HG03432 (cell line): ENCODE results near the gene PIM3.
"Not testable (repeated sequence)": the region's sequence is repeated elsewhere in the genome, so short reads cannot be mapped to it uniquely, and the experiment has no call there.

Experiments used
- ATAC-seq: cut with Tn5 transposase; IDR thresholded peaks from one replicate; pipeline ENCODE4 v1.9.1; 2021; ENCODE audit warnings: mild to moderate bottlenecking, moderate library complexity; ENCODE audit not compliant: unreplicated experiment

Gene PIM3

DNA sequence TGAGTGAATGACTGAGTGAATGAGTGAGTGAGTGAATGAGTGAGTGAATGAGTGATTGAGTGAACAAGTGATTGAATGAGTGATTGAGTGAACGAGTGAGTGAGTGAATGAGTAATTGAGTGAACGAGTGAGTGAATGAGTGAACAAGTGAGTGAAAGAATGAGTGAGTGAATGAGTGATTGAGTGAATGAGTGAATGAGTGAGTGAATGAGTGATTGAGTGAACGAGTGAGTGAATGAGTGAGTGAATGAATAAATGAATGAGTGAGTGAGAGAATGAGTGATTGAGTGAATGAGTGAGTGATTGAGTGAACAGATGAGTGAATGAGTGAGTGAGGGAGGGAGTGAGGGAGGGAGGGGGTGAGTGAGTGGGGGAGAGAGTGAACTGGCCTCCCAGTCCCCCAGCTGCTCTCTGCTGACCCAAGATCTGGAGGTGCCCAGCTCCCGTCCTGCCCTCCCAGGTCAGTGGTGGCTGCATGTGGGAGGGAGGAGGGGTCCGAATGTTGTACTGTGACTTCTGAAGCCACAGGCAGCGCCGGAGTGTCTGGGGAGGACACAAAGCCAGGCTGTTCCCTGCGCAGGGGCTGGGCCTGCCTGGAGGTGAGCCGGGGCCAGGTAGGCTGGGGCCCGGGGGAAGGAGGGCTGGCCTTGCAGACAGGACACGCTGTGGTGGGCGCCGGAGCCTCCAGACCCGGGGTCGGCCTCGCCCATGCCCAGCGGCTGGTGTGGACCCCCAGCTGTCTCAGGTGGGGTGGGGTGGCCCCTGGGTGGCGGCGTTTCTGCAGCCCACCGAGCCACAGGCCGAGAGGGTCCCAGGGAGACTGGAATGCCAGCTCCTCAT is 17.8 kb upstream of the PIM3 start:
- no peak for ATAC-seq

DNA sequence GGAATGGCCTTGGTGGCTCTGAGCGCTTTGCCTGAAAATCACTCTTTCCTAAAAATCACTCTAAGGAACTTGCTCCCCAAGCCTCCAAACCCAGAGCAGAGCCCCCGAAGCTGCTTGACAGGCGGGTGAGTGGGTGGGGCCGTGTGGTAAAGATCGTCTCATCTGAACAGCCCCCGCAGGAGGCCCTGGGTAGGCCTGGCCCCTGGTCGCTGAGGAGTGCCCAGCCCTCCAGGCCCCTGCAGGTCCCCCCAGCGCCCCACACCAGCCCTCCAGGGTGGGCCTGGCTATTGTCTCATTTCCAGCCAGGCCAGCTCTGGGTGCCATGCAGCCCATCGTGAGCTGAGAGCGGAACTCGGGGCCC is 17.2 kb upstream of the PIM3 start:
- no peak for ATAC-seq

DNA sequence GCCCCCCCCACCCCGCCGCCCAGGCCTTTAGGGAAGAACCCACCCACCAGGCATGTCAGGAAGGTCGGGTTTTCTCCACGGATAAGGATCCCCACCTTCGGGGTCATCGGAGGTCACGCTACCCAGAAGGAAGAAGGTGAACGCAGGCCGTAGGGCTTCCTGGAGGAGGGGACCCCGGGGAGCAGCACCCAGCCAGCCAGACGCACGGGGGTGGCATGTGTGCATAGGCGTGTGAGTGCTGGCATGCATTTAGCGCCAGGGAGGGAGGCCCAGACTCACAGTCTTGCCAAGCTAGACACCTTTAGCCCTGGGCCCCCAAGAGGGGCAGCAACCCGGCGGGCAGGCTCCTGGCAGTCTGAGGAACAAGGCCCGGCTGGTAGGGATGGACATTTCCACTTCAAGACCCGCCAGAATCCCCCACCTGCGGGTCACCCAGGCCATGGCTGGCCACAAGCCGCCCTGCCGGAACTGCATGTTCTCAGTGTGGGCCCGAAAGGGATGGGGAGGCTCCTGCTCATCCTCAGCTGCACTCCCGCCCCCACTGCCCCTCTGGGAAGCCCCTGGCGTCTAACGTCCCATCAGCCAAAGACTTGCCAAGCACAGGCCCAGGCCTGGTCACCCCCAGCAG is 16.7 kb upstream of the PIM3 start:
- no peak for ATAC-seq

DNA sequence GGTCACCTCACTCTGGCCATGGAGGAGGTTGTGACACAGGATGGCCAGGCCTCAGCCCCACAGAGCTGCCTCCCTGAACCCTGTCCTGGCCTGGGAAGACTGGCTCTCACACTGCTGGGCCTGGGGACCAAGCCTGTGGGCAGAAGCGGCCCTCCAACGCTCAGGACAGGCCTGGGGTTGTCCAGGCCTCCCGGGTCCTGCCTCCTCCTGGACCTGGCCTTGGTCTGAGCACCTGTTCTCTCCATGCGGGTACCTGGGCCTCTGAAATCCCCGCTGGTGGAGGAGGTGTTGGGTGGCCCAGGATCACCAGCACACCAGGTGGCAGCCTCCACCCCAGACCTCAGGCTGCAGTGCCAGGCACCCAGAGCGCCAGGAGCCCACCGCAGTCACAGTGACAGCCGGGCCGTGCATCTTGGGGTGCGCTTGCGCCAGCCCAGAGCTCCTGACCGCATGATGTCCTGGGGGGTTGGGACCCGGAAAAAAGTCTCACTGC is 16.1 kb upstream of the PIM3 start:
- ATAC-seq, result no peak

DNA sequence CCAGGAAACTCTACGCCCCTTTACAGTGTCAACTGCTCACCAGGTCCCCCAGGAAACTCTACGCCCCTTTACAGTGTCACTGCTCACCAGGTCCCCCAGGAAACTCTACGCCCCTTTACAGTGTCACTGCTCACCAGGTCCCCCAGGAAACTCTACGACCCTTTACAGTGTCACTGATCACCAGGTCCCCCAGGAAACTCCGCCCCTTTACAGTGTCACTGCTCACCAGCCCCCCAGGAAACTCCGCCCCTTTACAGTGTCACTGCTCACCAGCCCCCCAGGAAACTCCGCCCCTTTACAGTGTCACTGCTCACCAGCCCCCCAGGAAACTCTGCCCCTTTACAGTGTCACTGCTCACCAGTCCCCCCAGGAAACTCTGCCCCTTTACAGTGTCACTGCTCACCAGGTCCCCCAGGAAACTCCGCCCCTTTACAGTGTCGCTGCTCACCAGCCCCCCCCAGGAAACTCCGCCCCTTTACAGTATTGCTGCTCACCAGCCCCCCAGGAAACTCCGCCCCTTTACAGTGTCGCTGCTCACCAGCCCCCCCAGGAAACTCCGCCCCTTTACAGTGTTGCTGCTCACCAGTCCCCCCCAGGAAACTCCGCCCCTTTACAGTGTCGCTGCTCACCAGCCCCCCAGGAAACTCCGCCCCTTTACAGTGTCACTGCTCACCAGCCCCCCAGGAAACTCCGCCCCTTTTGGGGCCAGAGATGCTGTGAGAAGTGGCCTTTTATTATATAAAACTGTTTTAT is 15.4 kb upstream of the PIM3 start:
- ATAC-seq, result not testable (repeated sequence)

DNA sequence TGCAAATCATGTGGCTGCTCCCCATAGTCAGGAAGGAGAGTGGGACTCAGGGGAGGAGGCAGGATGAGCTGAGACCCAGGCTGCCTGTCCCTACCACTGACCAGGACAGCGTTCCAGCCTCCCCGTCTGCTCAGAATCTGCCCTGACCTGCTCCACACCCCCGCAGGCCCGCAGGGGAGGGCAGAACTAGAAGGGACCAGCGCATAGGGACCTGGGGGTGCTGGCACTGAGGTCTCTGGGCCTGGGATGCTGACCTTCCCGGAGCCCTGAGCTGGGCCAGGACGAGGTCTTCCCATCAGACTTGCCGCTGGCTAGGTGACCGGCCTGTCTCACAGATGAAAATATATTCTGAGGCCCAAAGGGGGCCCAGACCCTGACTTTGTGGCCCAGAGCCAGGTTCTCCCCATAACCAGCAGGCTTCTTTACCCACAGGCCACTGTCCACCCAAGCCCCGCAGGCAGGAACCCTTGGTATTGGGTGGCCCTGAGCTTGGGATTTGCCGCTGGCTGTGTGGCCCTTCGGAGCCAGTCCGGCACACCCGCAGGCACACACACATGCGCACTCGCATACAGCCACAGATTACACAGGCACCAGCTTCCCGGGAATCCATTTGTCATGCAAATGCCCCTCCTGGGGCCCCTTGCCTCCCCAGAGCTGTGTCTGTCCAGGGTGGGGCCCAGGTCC is 13.8 kb upstream of the PIM3 start:
- no peak for ATAC-seq

DNA sequence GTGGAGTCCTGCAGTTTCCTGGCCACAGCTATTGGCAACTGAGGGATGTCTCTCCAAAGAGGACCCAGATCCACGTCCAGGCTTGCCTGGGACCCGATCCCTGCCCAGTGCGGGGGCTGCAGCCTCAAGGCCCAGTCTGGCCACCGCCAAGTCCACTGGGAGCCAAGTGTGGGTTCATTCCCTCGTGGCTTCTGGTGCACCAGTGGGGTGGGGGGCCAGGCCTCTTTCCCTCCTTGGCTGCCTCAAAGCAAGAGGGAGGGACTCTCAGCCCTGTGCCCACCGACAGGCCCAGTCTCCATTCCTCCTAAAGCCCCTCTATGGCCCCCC is 13.3 kb upstream of the PIM3 start:
- ATAC-seq, result no peak

DNA sequence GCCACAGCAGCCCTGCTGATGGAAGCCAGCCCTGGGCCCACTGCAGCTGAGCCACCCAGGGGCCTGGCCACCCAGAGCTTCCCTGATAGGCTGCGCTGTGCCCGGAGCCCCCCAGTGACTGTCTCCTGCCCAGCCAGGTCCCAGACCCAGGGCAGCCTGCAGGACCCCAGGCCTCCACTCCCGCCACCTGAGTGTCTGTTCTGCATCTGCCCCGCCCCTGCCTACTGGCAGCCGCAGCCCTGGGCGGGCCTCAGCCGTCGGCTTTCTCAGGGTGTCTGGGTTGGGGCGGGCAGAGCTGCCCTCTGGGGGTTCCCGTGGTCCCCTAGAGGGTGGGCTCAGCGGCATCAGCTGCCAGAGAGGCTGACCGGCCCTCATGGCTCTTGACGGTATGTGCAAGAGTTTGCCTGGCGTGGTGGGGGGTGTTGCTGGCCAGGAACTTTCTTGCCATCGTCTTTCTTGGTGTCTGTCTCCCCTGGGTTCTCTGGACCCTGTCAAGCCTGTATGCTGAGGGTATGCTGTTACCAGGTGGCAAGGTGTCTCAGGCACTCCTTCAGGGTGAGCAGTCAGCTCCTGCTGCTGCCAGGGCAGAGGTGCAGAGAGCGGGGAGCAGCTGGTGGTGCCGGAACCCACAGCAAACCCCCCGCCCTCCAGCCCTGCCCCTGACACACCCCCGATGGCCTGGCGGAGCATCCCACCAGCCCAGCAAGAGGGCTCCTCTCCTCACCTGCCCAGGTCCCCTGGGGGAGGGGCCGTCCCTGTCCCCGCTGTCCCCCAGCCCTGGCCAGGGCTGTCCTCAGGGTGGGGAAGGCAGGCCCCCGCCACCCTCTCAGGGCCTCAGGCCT is 12.2 kb upstream of the PIM3 start:
- no peak for ATAC-seq

DNA sequence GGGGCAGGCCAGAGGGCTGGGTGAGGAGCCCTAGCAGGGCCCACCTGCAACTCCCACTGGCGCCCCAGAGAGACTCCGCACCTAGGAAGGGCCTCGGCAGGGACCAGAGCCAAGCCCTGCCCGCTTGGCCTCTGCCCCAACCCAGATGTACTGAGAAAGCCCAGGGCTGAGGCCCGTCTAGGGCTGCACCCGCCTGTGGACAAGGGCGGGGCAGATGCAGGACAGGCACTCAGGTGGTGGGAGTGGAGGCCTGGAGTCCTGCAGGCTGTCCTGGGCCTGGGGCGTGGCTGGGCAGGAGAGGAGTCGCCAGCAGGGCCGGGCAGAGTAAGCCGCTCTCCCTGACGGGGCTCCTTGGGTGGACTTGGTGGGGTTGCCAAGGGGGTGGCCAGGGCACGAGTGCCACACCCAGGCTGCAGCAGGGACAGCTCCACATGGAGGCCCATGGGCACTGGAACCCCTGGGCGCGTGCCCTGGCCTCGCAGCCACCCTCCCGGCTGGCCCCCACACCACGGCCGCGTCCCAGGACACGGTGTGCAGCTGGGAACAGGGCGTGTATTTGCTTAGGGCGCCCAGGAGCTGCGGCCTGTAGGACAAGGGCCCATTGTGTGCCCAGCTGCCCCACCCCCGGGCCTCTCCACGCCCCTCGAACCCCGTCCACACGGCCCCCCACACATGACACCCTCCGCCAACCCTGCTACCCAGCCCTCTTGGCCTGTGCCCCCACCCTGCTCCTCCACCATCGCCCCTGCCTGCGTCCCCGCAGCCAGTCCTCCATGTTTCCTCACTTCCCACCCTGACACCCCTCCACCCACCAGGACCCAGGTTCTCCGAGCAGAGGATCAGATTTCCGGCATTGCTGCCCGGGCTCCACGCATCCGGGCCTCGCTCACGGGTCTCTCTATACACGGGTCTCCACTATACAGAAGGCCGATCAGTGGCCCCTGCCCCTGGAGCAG is 11.3 kb upstream of the PIM3 start:
- ATAC-seq, result no peak

DNA sequence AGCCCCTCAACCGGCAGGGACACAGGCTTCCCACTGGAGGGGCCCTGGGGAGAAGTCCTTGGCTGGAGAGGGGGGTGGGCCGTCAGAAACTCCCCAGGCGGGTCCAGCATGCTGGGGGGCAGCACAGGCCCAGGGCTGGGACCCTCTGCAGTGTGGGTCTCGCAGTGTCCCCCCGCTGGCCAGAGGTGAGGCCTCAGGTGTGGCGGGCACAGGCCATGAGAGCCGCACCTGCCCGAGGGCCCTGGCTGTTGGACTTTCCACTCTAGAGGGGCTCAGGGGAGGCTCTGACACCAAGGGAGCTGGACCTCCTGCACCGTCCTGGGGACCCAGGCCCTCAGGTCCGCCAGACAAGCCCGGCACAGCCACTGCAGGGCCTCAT is 10.7 kb upstream of the PIM3 start:
- ATAC-seq, result no peak

DNA sequence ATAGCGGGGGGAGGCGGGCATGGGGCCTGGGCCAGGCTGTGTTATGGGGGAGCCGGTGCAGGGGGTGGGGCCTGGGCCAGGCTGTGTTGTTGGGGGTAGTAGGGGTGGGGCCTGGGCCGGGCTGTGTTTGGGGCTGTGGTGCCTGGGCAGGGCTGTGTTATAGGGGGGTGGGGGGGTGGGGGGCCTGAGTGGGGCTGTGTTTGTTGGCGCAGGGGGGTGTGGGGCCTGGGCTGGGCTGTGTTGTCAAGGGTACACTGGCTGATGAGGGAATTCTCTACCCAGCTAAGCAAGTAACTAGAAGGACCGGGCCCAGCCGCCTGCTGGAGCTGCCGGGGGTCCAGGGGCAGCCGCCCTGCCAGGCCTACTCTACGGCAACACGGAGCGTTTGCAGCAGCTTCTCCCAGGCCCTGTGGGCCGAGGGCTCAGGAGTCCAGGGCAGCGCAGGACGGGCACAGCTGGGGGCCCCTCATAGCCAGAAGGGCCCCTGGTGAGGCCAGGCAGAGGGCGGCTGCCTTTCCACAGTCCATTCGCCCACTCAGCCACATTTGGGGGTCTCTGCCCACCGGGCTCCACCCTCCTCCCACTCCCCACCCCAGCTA is 10.1 kb upstream of the PIM3 start:
- ATAC-seq, result no peak

DNA sequence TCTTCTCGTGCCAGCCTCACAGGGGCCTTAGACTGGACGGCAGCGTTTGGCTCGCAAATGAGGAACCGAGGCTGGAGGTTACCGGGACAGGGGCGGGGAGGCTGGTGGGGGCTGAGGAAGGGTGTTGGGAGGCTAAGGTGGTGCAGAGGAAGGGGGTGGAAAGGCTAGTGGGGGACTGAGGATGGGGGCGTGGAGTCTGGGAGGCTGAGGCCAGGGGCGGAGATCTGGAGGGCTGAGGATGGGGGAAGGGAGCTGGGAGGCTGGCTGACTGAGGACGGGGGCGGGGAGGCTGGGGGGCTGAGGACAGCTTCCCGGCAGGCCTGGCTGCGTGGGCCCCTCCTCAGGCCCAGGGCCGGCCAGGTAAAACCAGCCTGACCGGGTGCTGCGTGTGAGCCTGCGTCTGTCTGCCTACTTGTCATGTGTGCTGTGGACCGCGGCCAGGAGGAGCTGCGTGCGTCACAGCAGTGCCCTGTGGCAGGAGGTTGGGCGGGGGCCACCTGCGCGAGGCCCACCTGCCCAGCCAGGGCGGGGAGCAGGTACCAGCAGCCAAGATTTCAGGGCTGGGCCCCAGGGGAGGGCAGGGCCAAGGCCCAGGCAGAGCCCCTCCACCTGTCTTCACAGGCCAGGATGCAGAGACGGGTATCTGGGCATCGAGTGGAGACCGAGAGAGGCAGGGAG is 9.4 kb upstream of the PIM3 start:
- no peak for ATAC-seq

DNA sequence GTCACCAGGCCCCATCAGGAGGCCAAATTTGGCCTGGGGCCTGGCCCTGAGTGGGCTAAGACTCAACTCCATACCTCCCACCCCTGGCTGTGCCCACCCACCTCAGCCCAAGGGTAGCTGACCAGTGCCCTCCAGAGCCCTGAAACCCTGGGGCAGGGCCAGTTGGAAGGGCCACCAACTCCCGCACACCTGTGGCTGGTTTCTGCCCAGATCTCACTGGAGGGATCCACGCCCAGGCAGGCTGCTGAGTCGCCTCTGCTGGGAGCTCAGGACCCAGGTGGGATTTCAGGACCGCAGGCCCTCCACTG is 8.9 kb upstream of the PIM3 start:
- ATAC-seq, result no peak

DNA sequence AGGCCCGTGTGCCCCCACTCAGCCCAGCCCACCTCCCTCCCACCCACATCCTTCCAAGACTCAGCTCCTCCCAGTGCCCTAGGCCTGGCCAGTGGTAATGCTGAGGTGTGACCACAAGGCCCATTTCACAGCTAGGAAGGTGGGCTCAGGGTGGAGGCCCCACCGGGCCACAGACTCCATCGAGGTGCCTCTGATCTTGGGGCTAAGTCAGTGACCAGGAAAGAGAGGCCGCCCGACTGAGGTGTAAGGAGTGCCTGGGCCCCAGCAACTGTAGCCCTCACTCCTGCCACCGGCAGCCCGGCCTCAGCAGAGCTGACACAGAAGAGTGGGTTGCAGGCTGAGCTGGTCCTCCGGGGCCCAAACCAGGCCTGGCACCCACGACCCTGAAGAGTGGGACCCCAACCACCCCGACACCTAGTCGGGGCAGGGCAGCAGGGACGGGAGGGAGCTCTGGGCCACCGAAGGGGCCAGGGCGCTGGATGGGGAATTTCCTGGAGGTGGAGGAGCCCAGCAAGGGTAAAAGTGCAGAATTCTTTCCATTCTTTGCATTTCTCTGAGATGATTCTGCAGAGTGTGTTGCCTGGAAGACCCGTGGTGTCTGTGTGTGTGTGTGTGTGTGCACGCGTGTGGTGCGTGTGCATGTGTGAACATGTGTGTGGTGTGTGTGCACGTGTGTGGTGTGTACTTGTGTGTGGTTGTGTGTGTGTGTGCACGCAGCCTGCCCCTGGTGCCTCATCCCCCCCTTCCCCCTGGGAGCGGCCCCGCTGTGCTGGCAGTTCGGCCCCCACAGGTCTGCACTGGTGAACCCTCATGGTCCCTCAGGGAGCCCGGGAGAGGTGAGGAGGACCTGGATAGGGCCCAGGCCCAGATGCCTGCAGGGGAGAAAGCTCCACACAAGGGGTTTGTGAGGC is 8.3 kb upstream of the PIM3 start:
- ATAC-seq, result no peak

DNA sequence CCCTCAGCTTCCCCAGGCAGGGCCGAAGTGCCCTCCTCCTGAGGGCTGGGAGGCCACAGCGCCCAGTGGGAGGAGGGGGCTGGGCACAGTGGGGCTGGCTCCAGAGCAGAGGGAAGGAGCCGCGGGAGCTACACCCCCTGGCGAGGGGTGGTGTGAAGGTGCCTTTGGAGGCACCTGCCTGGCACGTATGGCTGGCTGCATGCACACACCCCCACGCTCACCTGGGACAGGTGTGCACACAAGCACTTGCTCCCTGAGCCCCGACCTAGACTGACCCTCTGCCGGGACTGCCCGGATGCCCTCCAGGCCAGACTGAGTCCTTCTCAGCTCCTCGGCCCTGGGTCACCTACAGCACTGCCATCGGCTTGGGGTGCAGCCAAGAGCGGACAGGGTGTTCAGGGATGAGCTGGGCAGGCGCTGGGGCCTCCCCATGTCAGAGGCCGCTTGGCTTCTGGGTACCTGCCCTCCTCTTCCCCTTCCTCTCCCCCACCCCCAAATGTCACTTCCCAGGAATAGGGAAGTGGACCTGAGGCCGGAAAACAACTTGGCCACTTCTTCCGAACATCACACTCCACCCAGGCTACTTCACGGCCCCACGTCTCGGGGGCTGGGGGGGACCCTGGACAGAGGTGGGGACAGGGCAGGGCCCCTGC is 7.4 kb upstream of the PIM3 start:
- ATAC-seq, result no peak

DNA sequence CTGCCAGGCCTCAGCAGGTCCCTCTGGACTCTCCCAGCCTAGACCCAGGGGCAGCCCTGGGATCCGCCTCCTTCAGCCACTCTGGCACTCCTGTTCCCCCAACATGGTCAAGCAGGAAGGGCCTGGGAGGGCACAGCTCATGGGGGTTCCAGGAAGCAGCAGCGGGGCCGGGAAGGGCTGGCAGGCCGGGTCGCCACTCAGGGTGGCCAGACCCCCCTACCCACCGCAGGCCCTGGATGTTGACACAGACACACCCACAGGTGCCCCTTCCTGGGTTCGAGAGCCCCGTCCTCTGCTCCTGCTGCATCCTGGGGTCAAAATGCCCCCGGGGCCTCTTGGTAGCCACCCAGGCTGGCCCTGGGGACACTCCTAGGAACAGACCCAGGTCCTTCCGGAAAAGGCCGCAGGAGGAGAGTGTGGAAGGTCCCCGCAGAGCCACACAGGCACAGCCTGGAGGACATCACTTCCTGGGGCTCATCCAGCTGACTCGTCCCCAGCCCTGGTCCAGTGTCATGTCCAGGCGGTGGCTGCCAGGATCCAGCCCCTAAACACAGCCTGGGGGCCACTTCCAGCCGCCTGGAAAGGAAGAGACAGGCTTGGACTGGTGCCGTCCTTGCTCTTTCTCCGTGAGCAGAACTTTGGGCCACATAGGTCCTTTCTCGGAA is 6.8 kb upstream of the PIM3 start:
- no peak for ATAC-seq

DNA sequence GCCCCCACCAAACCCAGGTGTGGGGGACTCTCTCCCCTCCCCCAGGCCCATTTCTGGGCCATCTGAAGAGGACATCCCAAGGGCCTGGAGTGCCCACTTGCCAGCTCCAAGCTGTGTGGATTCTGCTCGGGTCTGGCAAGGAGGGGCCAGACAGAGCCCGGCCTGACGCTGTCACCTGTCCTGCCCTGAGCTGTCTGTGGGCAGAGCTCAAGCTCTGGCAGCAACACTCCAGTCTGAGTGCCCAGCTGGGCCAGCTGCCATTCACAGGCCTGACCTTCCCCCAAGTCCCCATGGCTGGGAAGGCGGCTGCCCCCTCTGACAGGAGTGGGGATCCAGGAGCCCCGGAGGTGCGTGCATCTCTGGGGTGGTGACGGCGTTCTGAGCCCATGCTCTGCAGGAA is 6.2 kb upstream of the PIM3 start:
- no peak for ATAC-seq
